ENCODE results near the gene SLC2A9. TPM values are rescaled to one million over a fixed set of nuclear protein-coding genes. Genes with fewer than 3 reads are reported as not detected.

The SLC2A9 gene
- total and polyA plus RNA-seq, 2 donors (not counting 3 experiments of a cell fraction or from before 2014, with no cell fraction given): 1.6 to 1.8 TPM

GRCh38 chr4:9963328-9963727, 58.0 kb downstream of the SLC2A9 start:
- TF ChIP-seq GATA2 (IDR thresholded peaks at IDR 0.05; ENCODE audit: insufficient read depth, insufficient read length, low read depth, low read length) (no peak), MAX (IDR thresholded peaks at IDR 0.05; ENCODE audit: insufficient read depth, insufficient read length) (no peak), FOS (IDR thresholded peaks at IDR 0.05; ENCODE audit: borderline replicate concordance, insufficient read depth, low read length) (no peak), POLR2A (IDR thresholded peaks at IDR 0.05; ENCODE audit: low read depth, low read length) (no peak), JUN (IDR thresholded peaks at IDR 0.05; ENCODE audit: borderline replicate concordance, insufficient read depth, insufficient read length, low read depth) (no peak), POLR2AphosphoS5 (IDR thresholded peaks at IDR 0.05; ENCODE audit: insufficient read depth, low read depth, low read length) (no peak), CTCF (IDR thresholded peaks at IDR 0.05; ENCODE audit: extremely low read depth in 1 of 2, insufficient read depth in 1 of 2, low read depth in 1 of 2, low read length in 2 of 2) (no peak), EZH2 (IDR thresholded peaks at IDR 0.05; ENCODE audit: borderline replicate concordance, low read depth, low read length, severe bottlenecking) (no peak), MYC (IDR thresholded peaks at IDR 0.05; ENCODE audit: low read depth, low read length) (no peak)
- intact Hi-C loops (cut with micrococcal nuclease): no loop called here
- no peak for FAIRE-seq

More at GRCh38 chr4:9963328-9963727, 58.0 kb downstream of the SLC2A9 start:
- no peak overlapping the region for H2AFZ ChIP-seq (ENCODE audit: low read depth, low read length)
- no peaks in the 10 kb centered on the region for H4K20me1 ChIP-seq (replicated peaks; ENCODE audit: control insufficient read depth, extremely low read depth, insufficient read depth, low read length)
- BruUV-seq (replicated peaks): no TSS peak
- H3K27me3 ChIP-seq (ENCODE audit: control insufficient read depth in 2 of 2, insufficient read depth in 2 of 2, low read length in 2 of 2): no peaks in the 10 kb centered on the region
- H3K4me3 ChIP-seq (replicated peaks in 1 of 3; ENCODE audit: insufficient read depth in 1 of 3, low read depth in 1 of 3, low read length in 3 of 3): no peak overlapping the region
- no peak for DNase-seq (ENCODE audit: low read depth, low spot score)
- ChIA-PET CTCF (no interaction called here), POLR2A (no interaction called here)
- H3K79me2 ChIP-seq (ENCODE audit: control insufficient read depth, insufficient read depth, low read length): no peaks in the 10 kb centered on the region
- no peak overlapping the region for H3K27ac ChIP-seq (ENCODE audit: insufficient read depth, low read depth, low read length)
- dilution Hi-C loops (cut with MboI; ENCODE audit: extremely low pct_ligation_motif_present, low sequenced_read_pairs): no loop called here
- H3K9me1 ChIP-seq (replicated peaks; ENCODE audit: control insufficient read depth, extremely low read depth, insufficient read depth, low read length): no peaks in the 10 kb centered on the region
- no peaks in the 10 kb centered on the region for H3K36me3 ChIP-seq (ENCODE audit: control insufficient read depth in 2 of 2, extremely low read depth in 1 of 2, insufficient read depth in 2 of 2, low read length in 2 of 2)
- no peak overlapping the region for H3K4me2 ChIP-seq (ENCODE audit: insufficient read depth, low read length)
- H3K4me1 ChIP-seq (ENCODE audit: control insufficient read depth, extremely low read depth, insufficient read depth, low read length): no peaks in the 10 kb centered on the region
- H3K9me3 ChIP-seq (replicated peaks; ENCODE audit: control insufficient read depth, insufficient read depth, low read length): no peaks in the 10 kb centered on the region
- H3K9ac ChIP-seq (replicated peaks; ENCODE audit: extremely low read depth, insufficient read depth, low read length): no peak overlapping the region
